ENCODE data around the gene C22orf39.
"Not testable (repeated sequence)": the region's sequence is repeated elsewhere in the genome, so short reads cannot be mapped to it uniquely, and the experiment has no call there.

Gene C22orf39

GRCh38 chr22:19446603-19447329 is 745 bp downstream of the C22orf39 start:
- Histone ChIP-seq H3K4me3 (peak overlapping the region; percentile 81 to 88), H3K4me1 (peaks cover 0 to 37% (median 17%) of the 10 kb centered on the region in 4 donors)
- intact Hi-C loops (cut with DNase I; ENCODE audit: low total_unique reads): no loop called here

DNA sequence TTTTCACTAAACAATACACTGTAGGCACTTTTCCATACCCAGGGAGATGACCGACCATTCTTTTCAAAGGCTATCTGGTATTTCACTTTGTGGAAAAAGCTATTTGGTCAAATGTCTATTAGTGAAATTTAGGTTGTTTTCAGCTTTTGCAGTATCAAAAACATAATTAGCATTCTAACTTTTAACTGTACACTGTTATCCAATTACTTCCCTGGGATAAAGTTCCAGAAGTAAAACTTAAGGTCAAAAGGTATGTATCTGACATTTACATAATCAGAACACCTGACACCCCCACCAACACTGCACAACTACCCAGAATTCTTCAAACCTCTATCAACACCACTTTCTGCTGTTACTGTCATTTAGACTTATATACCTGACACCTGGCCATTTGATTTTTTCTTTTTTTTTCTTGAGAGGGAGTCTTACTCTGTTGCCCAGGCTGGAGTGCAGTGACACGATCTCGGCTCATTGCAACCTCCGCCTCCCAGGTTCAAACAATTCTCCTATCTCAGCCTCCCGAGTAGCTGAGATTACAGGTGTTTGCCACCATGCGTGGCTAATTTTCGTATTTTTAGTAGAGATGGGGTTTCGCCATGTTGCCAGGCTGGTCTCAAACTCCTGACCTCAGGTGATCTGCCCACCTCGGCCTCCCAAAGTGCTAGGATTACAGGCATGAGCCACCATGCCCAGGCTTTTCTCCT is 2.1 kb downstream of the C22orf39 start:
- H3K4me1 ChIP-seq: peaks cover 0 to 37% (median 17%) of the 10 kb centered on the region in 4 donors
- H3K36me3 ChIP-seq: peaks cover 0 to 35% (median 12%) of the 10 kb centered on the region in 3 donors
- H3K27me3 ChIP-seq; H3K27ac ChIP-seq; H3K4me3 ChIP-seq; intact Hi-C loops (cut with DNase I; ENCODE audit: low total_unique reads); H3K9me3 ChIP-seq; DNase-seq: not testable (repeated sequence)

More at GRCh38 chr22:19446603-19447329, 745 bp downstream of the C22orf39 start:
- no peak for DNase-seq
- H3K27ac ChIP-seq: peak overlapping the region; percentile 84 to 91
- no peaks in the 10 kb centered on the region for H3K9me3 ChIP-seq
- no peaks in the 10 kb centered on the region for H3K27me3 ChIP-seq
- TF ChIP-seq, protein P1, sequence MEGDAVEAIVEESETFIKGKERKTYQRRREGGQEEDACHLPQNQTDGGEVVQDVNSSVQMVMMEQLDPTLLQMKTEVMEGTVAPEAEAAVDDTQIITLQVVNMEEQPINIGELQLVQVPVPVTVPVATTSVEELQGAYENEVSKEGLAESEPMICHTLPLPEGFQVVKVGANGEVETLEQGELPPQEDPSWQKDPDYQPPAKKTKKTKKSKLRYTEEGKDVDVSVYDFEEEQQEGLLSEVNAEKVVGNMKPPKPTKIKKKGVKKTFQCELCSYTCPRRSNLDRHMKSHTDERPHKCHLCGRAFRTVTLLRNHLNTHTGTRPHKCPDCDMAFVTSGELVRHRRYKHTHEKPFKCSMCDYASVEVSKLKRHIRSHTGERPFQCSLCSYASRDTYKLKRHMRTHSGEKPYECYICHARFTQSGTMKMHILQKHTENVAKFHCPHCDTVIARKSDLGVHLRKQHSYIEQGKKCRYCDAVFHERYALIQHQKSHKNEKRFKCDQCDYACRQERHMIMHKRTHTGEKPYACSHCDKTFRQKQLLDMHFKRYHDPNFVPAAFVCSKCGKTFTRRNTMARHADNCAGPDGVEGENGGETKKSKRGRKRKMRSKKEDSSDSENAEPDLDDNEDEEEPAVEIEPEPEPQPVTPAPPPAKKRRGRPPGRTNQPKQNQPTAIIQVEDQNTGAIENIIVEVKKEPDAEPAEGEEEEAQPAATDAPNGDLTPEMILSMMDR (IDR thresholded peaks at IDR 0.05): no peak
- peaks cover 0 to 41% (median 12%) of the 10 kb centered on the region in 3 donors for H3K36me3 ChIP-seq

GRCh38 chr22:19443544-19444211 is 3.8 kb downstream of the C22orf39 start:
- TF ChIP-seq, protein P1 (IDR thresholded peaks at IDR 0.05): no peak
- Histone ChIP-seq H3K36me3 (peaks cover 0 to 38% (median 12%) of the 10 kb centered on the region in 3 donors), H3K27me3 (no peaks in the 10 kb centered on the region), H3K9me3 (no peaks in the 10 kb centered on the region), H3K4me3 (no peak overlapping the region), H3K27ac (no peak overlapping the region), H3K4me1 (peaks cover 0 to 35% (median 17%) of the 10 kb centered on the region in 4 donors)
- intact Hi-C loops (cut with DNase I; ENCODE audit: low total_unique reads): no loop called here
- DNase-seq: no peak

GRCh38 chr22:19442166-19442565 is 5.3 kb downstream of the C22orf39 start:
- no peak overlapping the region for H3K27ac ChIP-seq

DNA sequence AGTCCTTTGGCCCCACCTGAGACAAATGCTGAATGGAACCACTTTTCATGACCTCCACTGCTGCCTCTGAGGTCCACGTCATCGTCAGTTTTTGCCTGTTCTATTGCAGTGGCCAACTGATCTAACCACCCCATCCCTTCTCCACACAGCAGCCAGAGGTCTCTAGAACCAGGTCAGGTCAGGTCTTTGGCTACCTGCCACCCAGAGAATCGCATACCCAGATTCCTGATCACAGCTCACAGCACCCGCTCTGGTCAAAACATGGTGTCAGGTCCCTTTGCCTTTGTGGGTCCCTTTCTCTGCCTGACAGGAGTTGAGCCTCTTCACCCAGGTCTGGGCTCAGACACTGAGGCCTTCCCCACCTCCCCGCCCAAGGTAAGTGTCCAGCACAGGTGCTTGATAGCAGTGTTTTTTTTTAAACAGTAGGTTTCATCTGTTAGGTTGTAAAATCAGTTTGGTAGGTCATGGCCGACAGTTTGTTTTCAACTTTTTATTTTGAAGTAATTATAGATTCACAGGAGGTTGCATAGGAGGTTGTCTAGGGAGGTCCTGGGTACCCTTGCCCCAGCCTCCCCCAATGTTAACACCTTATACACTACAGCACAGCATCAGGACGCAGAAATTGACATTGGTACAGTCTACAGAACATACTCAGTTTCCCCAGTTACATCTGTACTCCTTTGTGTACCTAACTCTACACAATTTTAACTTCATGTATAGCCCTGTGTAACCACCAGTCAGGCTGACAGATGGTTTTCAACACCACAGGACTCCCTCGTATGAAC is 6.9 kb downstream of the C22orf39 start:
- H3K27me3 ChIP-seq: no peaks in the 10 kb centered on the region
- TF ChIP-seq, protein P1 (IDR thresholded peaks at IDR 0.05): no peak
- peaks cover 7 to 54% (median 15%) of the 10 kb centered on the region in 3 donors for H3K36me3 ChIP-seq
- no peak overlapping the region for H3K27ac ChIP-seq
- no peak for DNase-seq
- H3K9me3 ChIP-seq: no peaks in the 10 kb centered on the region
- H3K4me3 ChIP-seq: no peak overlapping the region
- intact Hi-C loops (cut with DNase I; ENCODE audit: low total_unique reads): no loop called here
- H3K4me1 ChIP-seq: peaks cover 0 to 12% (median 2%) of the 10 kb centered on the region in 4 donors

More at GRCh38 chr22:19442166-19442565, 5.3 kb downstream of the C22orf39 start:
- intact Hi-C loops (cut with DNase I; ENCODE audit: low total_unique reads): no loop called here
- no peak for DNase-seq
- TF ChIP-seq, protein P1 (IDR thresholded peaks at IDR 0.05): no peak
- Histone ChIP-seq H3K36me3 (peaks cover 0 to 38% (median 12%) of the 10 kb centered on the region in 3 donors), H3K4me1 (peaks cover 0 to 27% (median 12%) of the 10 kb centered on the region in 4 donors), H3K27me3 (no peaks in the 10 kb centered on the region), H3K4me3 (no peak overlapping the region), H3K9me3 (no peaks in the 10 kb centered on the region)
